Epithelial cell of alveolus of lung (primary cell): Measurements from ENCODE around the gene WNT3A. TPM values are rescaled to one million over a fixed set of nuclear protein-coding genes. Genes with fewer than 3 reads are reported as not detected.

Source experiments
- total RNA-seq: library from RNA; depleted of rRNA; stranded (reverse); fragments of >200 nt; gene quantifications from 2 replicates; pipeline ENCODE4 v1.2.1, GENCODE V29; 2015

WNT3A gene
- total RNA-seq, result not detected in 2 replicates

GRCh38 chr1:228006786-228007048, at the start of gene WNT3A:
Gene WNT3A, plus strand, starts transcription at chr1:228006998. Its CDS starts 131 bp downstream, at chr1:228007129.

GRCh38 chr1:228082214-228082917, 75.6 kb downstream of the WNT3A start, which contains the start of gene ARF1:
Gene ARF1, plus strand, starts transcription at chr1:228082708. Its CDS starts 14,407 bp downstream, at chr1:228097115.

GRCh38 chr1:228102791-228103620, 96.2 kb downstream of the WNT3A start, which contains the start of gene C1orf35:
Gene C1orf35, minus strand, starts transcription at chr1:228103325. Its CDS starts 98 bp downstream, at chr1:228103227.

GRCh38 chr1:228109073-228109961, 102.5 kb downstream of the WNT3A start, which contains the start of gene MRPL55:
Gene MRPL55, minus strand, starts transcription at chr1:228109299. Its CDS starts 1,039 bp downstream, at chr1:228108260.

Other genes with a start within 250 kb of the WNT3A start
- gene PRSS38, start 191.3 kb upstream of the WNT3A start, total RNA-seq, result not detected in 2 replicates
- gene WNT9A, start 59.1 kb upstream of the WNT3A start, total RNA-seq, result 0.65 and 0.72 TPM in 2 replicates
- 518 and 579 TPM in 2 replicates for gene ARF1, start 75.7 kb downstream of the WNT3A start, total RNA-seq
- gene C1orf35, start 96.3 kb downstream of the WNT3A start, total RNA-seq, result 7.6 and 13.6 TPM in 2 replicates
- 54.5 and 69.2 TPM in 2 replicates for gene MRPL55, start 102.3 kb downstream of the WNT3A start, total RNA-seq
- 197 and 338 TPM in 2 replicates for gene GUK1, start 133.3 kb downstream of the WNT3A start, total RNA-seq
- 2.6 and 4.6 TPM in 2 replicates for gene GJC2, start 142.9 kb downstream of the WNT3A start, total RNA-seq
- 2.1 and 8.9 TPM in 2 replicates for gene IBA57, start 158.8 kb downstream of the WNT3A start, total RNA-seq
- 2.1 and 7.4 TPM in 2 replicates for gene OBSCN, start 201.0 kb downstream of the WNT3A start, total RNA-seq